ENCODE data around the gene UVRAG. TPM values are rescaled to one million over a fixed set of nuclear protein-coding genes. Genes with fewer than 3 reads are reported as not detected.
"Not testable (repeated sequence)": the region's sequence is repeated elsewhere in the genome, so short reads cannot be mapped to it uniquely, and the experiment has no call there.

UVRAG gene
- total RNA-seq, 2 experiments from 2014 or later = 15.9 to 18.3 TPM

- H3K27ac Mint-ChIP-seq = no peak overlapping the region
These were observed 262.7 kb downstream of the UVRAG start for GRCh38 chr11:76077575-76078150.

GRCh38 chr11:76081084-76081483, 266.1 kb downstream of the UVRAG start:
- H3K4me3 Mint-ChIP-seq; H3K4me1 Mint-ChIP-seq (ENCODE audit: low read depth); DNase-seq; H3K36me3 Mint-ChIP-seq (ENCODE audit: low read depth); H3K27me3 Mint-ChIP-seq (ENCODE audit: low read depth); H3K27ac Mint-ChIP-seq; intact Hi-C loops (cut with micrococcal nuclease); CTCF ChIA-PET; H3K9me3 Mint-ChIP-seq: not testable (repeated sequence)

More at GRCh38 chr11:76077575-76078150, 262.7 kb downstream of the UVRAG start:
- H3K27me3 Mint-ChIP-seq (ENCODE audit: low read depth) = no peaks in the 10 kb centered on the region
- peaks cover 14% of the 10 kb centered on the region for H3K4me1 Mint-ChIP-seq (ENCODE audit: low read depth)
- intact Hi-C loops (cut with micrococcal nuclease) = no loop called here
- H3K9me3 Mint-ChIP-seq = no peaks in the 10 kb centered on the region
- no peak for DNase-seq
- no peak overlapping the region for H3K4me3 Mint-ChIP-seq
- CTCF ChIA-PET = interaction anchor here (0.5 to 0.7 kb wide), 2 partner anchors 119 to 157 kb away, joined by 3 to 6 read pairs; no protein-coding TSS in a partner anchor
- H3K36me3 Mint-ChIP-seq (ENCODE audit: low read depth) = peaks cover 7% of the 10 kb centered on the region

- no peaks in the 10 kb centered on the region for H3K4me1 Mint-ChIP-seq (ENCODE audit: low read depth)
- peaks cover 11% of the 10 kb centered on the region for H3K36me3 Mint-ChIP-seq (ENCODE audit: low read depth)
- DNase-seq = no peak
- no peak overlapping the region for H3K27ac Mint-ChIP-seq
- intact Hi-C loops (cut with micrococcal nuclease) = no loop called here
- H3K27me3 Mint-ChIP-seq (ENCODE audit: low read depth) = no peaks in the 10 kb centered on the region
- CTCF ChIA-PET = interaction anchor here (1.7 kb wide), 1 partner anchor 69 kb away, joined by 5 read pairs; no protein-coding TSS in a partner anchor
- H3K4me3 Mint-ChIP-seq = no peak overlapping the region
- H3K9me3 Mint-ChIP-seq = no peaks in the 10 kb centered on the region
These were observed 268.8 kb downstream of the UVRAG start for GRCh38 chr11:76083563-76084451.

GRCh38 chr11:76085270-76085669, 270.3 kb downstream of the UVRAG start:
- H3K36me3 Mint-ChIP-seq (ENCODE audit: low read depth) = peaks cover 21% of the 10 kb centered on the region
- H3K27me3 Mint-ChIP-seq (ENCODE audit: low read depth) = no peaks in the 10 kb centered on the region
- H3K4me1 Mint-ChIP-seq (ENCODE audit: low read depth) = no peaks in the 10 kb centered on the region
- no peak for DNase-seq
- H3K4me3 Mint-ChIP-seq = no peak overlapping the region
- CTCF ChIA-PET = interaction anchor here (0.6 kb wide), 1 partner anchor 192 kb away, joined by 3 read pairs; no protein-coding TSS in a partner anchor
- H3K27ac Mint-ChIP-seq = no peak overlapping the region
- peaks cover 5% of the 10 kb centered on the region for H3K9me3 Mint-ChIP-seq
- intact Hi-C loops (cut with micrococcal nuclease) = no loop called here

- Mint-ChIP-seq H3K27ac (no peak overlapping the region), H3K9me3 (peaks cover 11% of the 10 kb centered on the region), H3K36me3 (ENCODE audit: low read depth) (peaks cover 32% of the 10 kb centered on the region), H3K4me3 (no peak overlapping the region), H3K27me3 (ENCODE audit: low read depth) (no peaks in the 10 kb centered on the region), H3K4me1 (ENCODE audit: low read depth) (no peaks in the 10 kb centered on the region)
- CTCF ChIA-PET = no interaction called here
- intact Hi-C loops (cut with micrococcal nuclease) = no loop called here
- DNase-seq = no peak
These were observed 272.0 kb downstream of the UVRAG start for GRCh38 chr11:76086743-76087635.

GRCh38 chr11:76087749-76088148, 272.7 kb downstream of the UVRAG start:
- Mint-ChIP-seq H3K27ac (no peak overlapping the region), H3K4me3 (no peak overlapping the region), H3K9me3 (peaks cover 12% of the 10 kb centered on the region), H3K36me3 (ENCODE audit: low read depth) (peaks cover 35% of the 10 kb centered on the region), H3K4me1 (ENCODE audit: low read depth) (no peaks in the 10 kb centered on the region), H3K27me3 (ENCODE audit: low read depth) (no peaks in the 10 kb centered on the region)
- CTCF ChIA-PET = no interaction called here
- DNase-seq = no peak
- intact Hi-C loops (cut with micrococcal nuclease) = no loop called here

GRCh38 chr11:76088511-76088910, 273.5 kb downstream of the UVRAG start:
- no peaks in the 10 kb centered on the region for H3K4me1 Mint-ChIP-seq (ENCODE audit: low read depth)
- no peak overlapping the region for H3K27ac Mint-ChIP-seq
- CTCF ChIA-PET = no interaction called here
- H3K4me3 Mint-ChIP-seq = no peak overlapping the region
- DNase-seq = no peak
- intact Hi-C loops (cut with micrococcal nuclease) = no loop called here
- no peaks in the 10 kb centered on the region for H3K27me3 Mint-ChIP-seq (ENCODE audit: low read depth)
- H3K36me3 Mint-ChIP-seq (ENCODE audit: low read depth) = peaks cover 35% of the 10 kb centered on the region
- H3K9me3 Mint-ChIP-seq = peaks cover 12% of the 10 kb centered on the region

- intact Hi-C loops (cut with micrococcal nuclease) = no loop called here
- peaks cover 35% of the 10 kb centered on the region for H3K36me3 Mint-ChIP-seq (ENCODE audit: low read depth)
- H3K4me3 Mint-ChIP-seq = no peak overlapping the region
- H3K9me3 Mint-ChIP-seq = peaks cover 12% of the 10 kb centered on the region
- no peaks in the 10 kb centered on the region for H3K4me1 Mint-ChIP-seq (ENCODE audit: low read depth)
- no peak for DNase-seq
- CTCF ChIA-PET = interaction anchor here (0.9 kb wide), 1 partner anchor 62 kb away, joined by 3 read pairs; no protein-coding TSS in a partner anchor
- H3K27me3 Mint-ChIP-seq (ENCODE audit: low read depth) = no peaks in the 10 kb centered on the region
- H3K27ac Mint-ChIP-seq = no peak overlapping the region
These were observed 275.2 kb downstream of the UVRAG start for GRCh38 chr11:76090174-76090573.

GRCh38 chr11:76090821-76091220, 275.8 kb downstream of the UVRAG start:
- Mint-ChIP-seq H3K27ac (no peak overlapping the region), H3K27me3 (ENCODE audit: low read depth) (no peaks in the 10 kb centered on the region)
- CTCF ChIA-PET = interaction anchor here (0.9 kb wide), 1 partner anchor 61 kb away, joined by 3 read pairs; no protein-coding TSS in a partner anchor

GRCh38 chr11:76094740-76095139, 279.7 kb downstream of the UVRAG start:
- CTCF ChIA-PET = no interaction called here
- no peaks in the 10 kb centered on the region for H3K27me3 Mint-ChIP-seq (ENCODE audit: low read depth)
- intact Hi-C loops (cut with micrococcal nuclease) = no loop called here
- DNase-seq = no peak
- no peaks in the 10 kb centered on the region for H3K4me1 Mint-ChIP-seq (ENCODE audit: low read depth)
- no peak overlapping the region for H3K4me3 Mint-ChIP-seq
- no peak overlapping the region for H3K27ac Mint-ChIP-seq
- peaks cover 26% of the 10 kb centered on the region for H3K36me3 Mint-ChIP-seq (ENCODE audit: low read depth)
- peaks cover 12% of the 10 kb centered on the region for H3K9me3 Mint-ChIP-seq

More at GRCh38 chr11:76090821-76091220, 275.8 kb downstream of the UVRAG start:
- no peaks in the 10 kb centered on the region for H3K4me1 Mint-ChIP-seq (ENCODE audit: low read depth)
- peaks cover 12% of the 10 kb centered on the region for H3K9me3 Mint-ChIP-seq
- intact Hi-C loops (cut with micrococcal nuclease) = no loop called here
- peaks cover 35% of the 10 kb centered on the region for H3K36me3 Mint-ChIP-seq (ENCODE audit: low read depth)
- no peak for DNase-seq
- H3K4me3 Mint-ChIP-seq = no peak overlapping the region

- Mint-ChIP-seq H3K4me1 (ENCODE audit: low read depth) (no peaks in the 10 kb centered on the region), H3K4me3 (no peak overlapping the region), H3K27ac (no peak overlapping the region), H3K27me3 (ENCODE audit: low read depth) (no peaks in the 10 kb centered on the region), H3K36me3 (ENCODE audit: low read depth) (peaks cover 15% of the 10 kb centered on the region), H3K9me3 (peaks cover 6% of the 10 kb centered on the region)
- CTCF ChIA-PET = interaction anchor here (1.4 kb wide), 1 partner anchor 21 kb away, joined by 4 read pairs; no protein-coding TSS in a partner anchor
- no peak for DNase-seq
- intact Hi-C loops (cut with micrococcal nuclease) = no loop called here
These were observed 280.9 kb downstream of the UVRAG start for GRCh38 chr11:76095891-76096290.

- H3K27ac Mint-ChIP-seq = no peak overlapping the region
- intact Hi-C loops (cut with micrococcal nuclease) = no loop called here
- H3K4me1 Mint-ChIP-seq (ENCODE audit: low read depth) = no peaks in the 10 kb centered on the region
- H3K9me3 Mint-ChIP-seq = peaks cover 3% of the 10 kb centered on the region
- CTCF ChIA-PET = interaction anchor here (1.4 kb wide), 1 partner anchor 20 kb away, joined by 4 read pairs; no protein-coding TSS in a partner anchor
- no peak overlapping the region for H3K4me3 Mint-ChIP-seq
- H3K27me3 Mint-ChIP-seq (ENCODE audit: low read depth) = no peaks in the 10 kb centered on the region
- H3K36me3 Mint-ChIP-seq (ENCODE audit: low read depth) = peaks cover 10% of the 10 kb centered on the region
- no peak for DNase-seq
These were observed 281.5 kb downstream of the UVRAG start for GRCh38 chr11:76096552-76096951.

Measured in activated naive CD4-positive, alpha-beta T cell treated with anti-CD3 and anti-CD28 coated beads for 36 hours (primary cell).